HG03469 (cell line): ENCODE data around the gene MKI67.

Experiments used
- ATAC-seq: cut with Tn5 transposase; IDR thresholded peaks from one replicate; pipeline ENCODE4 v1.9.1; 2021; ENCODE audit warnings: mild to moderate bottlenecking, moderate library complexity, moderate number of reproducible peaks; ENCODE audit not compliant: unreplicated experiment

Gene MKI67

GRCh38 chr10:128056303-128057050 lies 69.7 kb downstream of the MKI67 start:
- ATAC-seq: no peak

- ATAC-seq: no peak
Measured at GRCh38 chr10:128055061-128055868, 71.0 kb downstream of the MKI67 start.

GRCh38 chr10:128054163-128054970 lies 71.9 kb downstream of the MKI67 start:
- no peak for ATAC-seq

DNA sequence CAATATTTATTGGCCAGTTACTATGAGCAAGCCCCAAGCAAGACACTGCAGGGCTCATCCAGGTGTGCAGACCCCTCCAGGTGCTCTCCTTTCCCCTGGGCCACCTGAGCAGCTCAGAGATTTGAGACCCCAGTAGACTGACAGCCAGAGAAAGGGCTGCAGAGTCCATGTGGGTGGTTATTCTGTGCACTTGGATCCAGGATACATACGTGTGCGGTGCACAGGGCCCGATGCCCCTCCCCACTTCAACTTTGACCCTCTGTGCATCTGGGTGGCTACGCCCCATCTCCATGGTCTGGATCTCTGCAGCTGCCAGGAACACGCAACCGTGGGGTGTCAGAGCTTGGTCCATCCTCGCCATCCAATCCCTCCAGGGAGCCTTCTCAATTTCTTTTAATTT lies 72.9 kb downstream of the MKI67 start:
- no peak for ATAC-seq

DNA sequence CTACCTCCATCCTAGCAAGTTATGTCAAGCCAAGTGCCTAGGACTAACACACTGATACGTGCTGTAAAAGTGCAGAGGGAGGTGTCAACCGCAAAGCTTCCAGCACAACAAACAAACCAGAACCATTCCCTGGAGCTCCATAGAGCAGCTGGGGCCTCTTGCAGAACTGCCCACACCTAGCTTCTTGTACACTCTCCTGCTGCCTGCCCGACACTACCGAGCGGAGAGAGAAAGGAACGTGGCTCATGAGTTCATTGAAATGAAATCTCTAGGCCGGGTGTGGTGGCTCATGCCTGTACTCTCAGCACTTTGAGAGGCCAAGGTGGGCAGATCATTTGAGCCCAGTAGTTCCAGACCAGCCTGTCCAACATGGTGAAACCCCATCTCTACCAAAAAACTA lies 73.5 kb downstream of the MKI67 start:
- ATAC-seq: no peak

DNA sequence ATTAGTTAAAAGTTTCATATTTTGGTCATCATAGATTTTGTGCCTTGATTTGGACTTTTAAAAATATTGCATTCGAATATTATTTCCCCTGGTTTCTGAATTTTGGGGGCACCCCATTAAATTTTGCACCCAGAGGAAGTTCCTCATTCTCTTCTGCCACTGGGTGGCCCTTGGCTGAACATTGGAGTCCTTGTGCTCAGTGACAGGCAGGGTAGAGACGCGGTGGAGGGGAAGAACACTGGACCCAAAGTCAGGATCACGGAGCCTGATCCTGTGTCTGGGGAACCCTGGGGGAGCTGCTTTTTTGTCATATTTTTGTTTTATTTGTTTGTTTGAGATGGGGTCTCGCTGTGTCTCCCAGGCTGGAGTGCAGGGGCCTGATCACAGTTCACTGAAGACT lies 74.7 kb downstream of the MKI67 start:
- no peak for ATAC-seq

DNA sequence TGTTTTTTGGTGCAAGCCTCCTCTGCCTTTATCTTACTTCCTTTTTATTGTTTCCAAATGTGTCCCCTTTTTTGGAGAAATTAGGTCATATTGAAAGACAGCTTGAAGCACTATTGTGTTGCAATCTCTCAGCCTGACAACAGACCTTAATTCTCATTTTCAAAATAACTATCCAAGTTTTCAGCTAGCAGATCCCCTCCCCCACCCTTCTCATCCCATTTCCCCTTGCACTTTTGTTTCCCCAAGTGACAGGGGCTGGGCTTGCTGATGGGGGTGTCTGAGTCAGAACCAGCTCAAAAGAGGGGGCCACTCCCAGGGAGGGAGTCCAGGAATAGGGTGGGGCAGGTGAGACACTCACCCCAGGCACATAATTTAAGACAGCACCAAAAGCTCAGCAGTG lies 75.3 kb downstream of the MKI67 start:
- ATAC-seq: no peak

DNA sequence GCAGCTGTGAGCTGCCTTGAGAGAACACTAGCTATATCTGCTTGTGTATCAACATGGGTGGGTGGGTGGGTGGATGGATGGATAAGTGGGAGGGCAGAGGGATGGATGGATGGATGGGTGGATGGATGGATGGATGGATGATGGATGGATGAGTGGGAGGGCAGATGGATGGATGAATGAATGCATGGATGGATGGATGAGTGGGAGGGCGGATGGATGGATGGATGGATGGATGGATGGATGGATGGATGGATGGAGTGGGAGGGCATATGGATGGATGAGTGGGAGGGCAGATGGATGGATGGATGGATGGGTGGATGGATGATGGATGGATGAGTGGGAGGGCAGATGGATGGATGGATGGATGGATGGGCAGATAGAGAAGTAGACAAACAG lies 76.1 kb downstream of the MKI67 start:
- ATAC-seq: no peak

DNA sequence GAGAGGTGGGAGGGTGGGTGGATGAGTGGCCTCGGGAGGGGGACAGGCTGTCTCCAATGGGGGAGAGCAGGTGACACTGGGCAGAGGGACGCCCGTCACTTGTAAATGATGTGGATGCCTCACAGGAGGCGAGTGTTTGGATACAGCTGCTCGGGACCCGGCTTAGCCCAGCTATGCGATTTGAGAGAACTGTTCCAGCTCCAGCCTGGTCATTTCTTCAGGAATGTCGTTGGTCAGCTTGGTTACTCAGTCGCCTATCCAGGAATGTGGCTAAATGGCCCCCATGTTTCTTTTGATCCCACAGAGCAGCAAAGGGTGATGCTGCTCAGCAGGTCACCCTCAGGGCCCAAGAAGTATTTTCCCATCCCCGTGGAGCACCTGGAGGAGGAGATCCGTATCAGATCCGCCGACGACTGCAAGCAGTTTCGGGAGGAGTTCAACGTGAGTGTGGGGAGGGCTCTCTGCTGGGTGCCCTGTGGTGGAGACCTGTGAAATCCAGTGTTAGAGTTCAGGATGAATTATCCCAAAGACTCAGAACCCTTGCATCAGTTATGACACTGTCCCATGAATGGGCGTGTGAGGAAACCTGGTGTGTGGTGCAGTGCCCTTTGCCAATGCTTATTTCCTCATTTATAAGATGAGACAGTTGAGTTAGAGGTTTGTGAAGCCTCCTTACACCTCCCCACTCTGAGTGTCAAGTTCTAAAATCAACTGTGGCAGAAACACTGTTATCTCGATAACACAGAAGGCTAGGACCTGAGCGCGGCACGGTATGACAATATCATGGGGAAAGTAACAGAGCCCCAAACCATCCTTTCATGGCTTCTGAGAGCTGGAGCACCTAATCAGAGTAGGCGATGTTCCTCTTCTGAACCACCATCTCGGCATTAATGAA lies 76.8 kb downstream of the MKI67 start:
- no peak for ATAC-seq

DNA sequence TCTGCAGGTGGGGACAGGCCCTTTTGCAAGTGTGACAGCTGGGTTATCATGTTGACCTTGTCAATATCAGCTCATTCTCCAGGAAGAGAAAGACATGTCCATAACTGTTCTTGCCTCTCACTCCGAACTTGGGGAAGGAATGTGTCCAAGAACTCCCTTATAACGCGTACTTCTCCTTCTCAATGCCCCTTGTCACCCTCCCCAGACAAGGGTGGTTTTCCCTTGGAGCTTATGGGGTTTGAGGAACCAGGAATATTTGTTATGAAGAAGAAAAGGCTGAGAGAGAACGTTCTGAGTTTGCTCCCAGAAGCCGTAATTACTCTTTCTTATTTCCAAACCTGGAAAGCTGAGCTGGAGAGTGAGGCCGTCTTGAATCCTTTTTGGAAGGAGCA lies 77.4 kb downstream of the MKI67 start:
- no peak for ATAC-seq

GRCh38 chr10:128047991-128048818 lies 78.0 kb downstream of the MKI67 start:
- peak; percentile 23 for ATAC-seq

DNA sequence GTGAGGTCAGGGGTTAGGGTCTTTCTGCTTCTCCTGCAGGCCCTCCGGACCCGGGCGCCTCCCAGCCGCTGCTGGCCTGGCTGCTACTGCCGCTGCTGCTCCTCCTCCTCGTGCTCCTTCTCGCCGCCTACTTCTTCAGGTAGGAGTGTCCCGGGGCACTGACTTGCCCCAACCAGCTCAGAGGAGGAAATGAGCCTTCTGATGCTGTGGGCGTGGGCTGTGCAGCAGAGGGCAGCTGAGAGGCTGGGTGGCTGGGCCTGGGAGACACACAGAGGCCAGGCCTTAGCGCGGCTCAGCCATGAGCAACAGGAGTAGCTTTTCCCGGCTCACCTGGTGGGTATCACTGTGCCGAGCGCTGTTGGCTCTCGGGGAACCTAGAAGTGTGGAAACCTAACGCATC lies 78.9 kb downstream of the MKI67 start:
- peak; percentile 98 for ATAC-seq

- no peak for ATAC-seq
Measured at GRCh38 chr10:128046953-128047290, 79.3 kb downstream of the MKI67 start.
